ENCODE data around the gene VPS18.

DNA sequence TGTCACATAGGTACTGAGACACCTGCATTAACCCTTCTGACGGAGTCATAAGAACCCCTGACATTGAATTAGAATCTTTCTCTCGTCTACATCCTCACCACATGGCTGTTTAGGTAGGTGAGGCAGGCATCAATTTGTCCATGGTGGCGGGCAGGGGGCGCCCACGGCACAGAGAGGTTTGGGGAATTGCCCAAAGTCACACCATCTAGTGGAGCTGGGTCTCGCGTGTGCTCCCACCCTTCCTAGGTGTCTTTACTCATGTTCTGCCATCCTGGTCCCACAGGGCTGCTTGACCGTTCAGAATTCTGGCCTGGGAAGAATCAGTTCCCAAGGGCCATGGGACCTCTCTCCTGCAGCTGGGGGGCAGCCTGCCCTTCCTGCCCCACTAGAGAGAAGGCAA, 20.2 kb downstream of the VPS18 start:
- TF ChIP-seq ZFX (IDR thresholded peaks at IDR 0.05; ENCODE audit: borderline replicate concordance) = no peak
- TF ChIP-seq, protein P1, sequence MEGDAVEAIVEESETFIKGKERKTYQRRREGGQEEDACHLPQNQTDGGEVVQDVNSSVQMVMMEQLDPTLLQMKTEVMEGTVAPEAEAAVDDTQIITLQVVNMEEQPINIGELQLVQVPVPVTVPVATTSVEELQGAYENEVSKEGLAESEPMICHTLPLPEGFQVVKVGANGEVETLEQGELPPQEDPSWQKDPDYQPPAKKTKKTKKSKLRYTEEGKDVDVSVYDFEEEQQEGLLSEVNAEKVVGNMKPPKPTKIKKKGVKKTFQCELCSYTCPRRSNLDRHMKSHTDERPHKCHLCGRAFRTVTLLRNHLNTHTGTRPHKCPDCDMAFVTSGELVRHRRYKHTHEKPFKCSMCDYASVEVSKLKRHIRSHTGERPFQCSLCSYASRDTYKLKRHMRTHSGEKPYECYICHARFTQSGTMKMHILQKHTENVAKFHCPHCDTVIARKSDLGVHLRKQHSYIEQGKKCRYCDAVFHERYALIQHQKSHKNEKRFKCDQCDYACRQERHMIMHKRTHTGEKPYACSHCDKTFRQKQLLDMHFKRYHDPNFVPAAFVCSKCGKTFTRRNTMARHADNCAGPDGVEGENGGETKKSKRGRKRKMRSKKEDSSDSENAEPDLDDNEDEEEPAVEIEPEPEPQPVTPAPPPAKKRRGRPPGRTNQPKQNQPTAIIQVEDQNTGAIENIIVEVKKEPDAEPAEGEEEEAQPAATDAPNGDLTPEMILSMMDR (IDR thresholded peaks at IDR 0.05) = peak; percentile 20

Measured in 22Rv1 (cell line).